NCI-H1436 (cell line): ENCODE data around the gene EEF1G.
"Not testable (repeated sequence)": the region's sequence is repeated elsewhere in the genome, so short reads cannot be mapped to it uniquely, and the experiment has no call there.

ENCODE experiments used
- DNase-seq: peaks from one replicate; lab custom pipeline; 2025; lab: John Stamatoyannopoulos, UW

Gene EEF1G

DNA sequence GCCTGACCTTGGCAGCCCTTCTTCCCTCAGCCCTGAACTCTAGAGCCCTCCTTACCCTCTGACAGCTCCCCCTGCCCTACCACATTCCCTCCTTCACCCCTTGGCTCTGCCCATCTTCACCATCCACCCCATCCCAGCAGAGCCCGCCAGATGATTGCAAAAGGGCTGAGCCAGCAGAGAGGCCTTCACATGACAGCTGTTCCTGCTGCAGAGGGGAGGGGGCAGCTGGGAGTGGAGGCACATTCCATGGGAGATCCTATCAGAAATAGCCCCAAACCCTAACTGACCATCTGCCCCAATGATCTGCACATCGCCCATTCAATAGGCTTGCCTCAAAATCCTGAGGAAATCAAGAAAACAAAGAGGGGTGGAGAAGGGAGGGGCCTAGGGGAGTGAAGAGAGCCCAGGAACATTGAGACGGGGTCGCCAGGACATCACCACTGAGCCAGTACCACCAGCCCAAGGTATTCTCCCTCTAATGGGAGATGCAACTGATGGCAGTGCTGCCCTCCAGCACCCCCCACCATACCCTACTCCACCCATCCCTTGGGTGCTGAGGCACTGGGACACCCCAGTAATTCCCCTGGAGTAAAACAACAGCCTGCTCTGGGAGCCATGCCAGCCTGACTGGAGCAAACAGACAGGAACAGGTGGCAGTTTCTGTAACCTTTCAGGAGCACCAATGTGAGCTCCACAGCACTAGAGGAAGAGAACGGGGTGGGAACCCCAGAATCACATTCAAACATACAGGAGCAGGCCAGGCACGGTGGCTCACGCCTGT, 19.1 kb downstream of the EEF1G start:
- DNase-seq = no peak

DNA sequence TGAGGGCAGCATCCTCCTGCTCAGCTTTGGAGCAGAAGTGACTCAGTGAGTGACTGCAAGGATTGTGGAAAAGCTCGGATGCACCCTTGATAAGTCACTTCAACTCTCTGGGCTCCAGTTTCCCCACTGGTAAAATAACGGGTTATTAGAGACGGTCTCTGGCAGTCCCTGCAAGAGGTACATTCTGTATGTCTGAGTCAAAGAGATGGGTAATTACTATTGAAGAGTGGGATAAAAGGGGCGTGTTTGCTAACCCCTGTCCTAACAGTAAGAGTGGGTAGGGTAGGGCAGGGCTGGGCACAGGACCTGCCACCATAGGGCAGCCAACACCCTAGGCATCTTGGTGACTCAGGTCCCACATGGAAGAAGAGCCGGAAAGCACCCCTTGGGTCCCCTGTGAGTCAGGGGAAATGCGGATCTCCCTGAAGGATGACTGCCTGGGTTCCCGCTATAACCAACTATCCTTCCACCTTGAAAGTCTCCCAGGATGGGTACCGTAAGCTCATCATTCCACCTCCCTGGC, 19.8 kb downstream of the EEF1G start:
- DNase-seq = no peak

- no peak for DNase-seq
These were observed 20.4 kb downstream of the EEF1G start for GRCh38 chr11:62553080-62553838.

DNA sequence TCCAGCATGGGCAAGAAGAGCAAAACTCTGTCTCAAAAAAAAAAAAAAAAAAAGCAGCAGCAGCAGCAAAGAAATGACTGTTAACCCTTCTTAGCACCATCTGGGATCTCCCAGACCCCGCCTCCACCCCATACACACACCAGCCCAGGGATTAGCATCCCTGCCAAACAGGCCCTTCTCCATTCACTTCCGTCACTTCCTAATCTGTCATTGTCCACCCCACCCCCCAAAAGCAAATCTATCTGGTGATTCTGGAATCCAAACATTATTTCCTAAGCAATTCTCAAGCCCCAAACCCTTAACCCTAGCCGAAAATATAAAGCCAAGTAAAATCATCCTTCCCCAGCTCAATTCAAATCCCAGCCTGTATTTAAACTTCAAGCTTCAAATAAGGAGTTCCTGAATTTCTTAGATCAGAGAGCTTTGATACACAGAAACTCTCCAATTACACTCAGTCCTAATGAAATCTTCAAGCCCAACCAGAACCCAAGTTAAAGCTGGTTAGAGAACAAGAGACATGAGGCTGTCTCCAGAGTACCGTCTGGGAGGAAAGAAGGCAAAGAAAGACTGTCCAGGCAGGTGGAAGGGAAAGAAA, 21.1 kb downstream of the EEF1G start:
- no peak for DNase-seq

GRCh38 chr11:62550478-62550877, 23.2 kb downstream of the EEF1G start:
- DNase-seq = not testable (repeated sequence)

DNA sequence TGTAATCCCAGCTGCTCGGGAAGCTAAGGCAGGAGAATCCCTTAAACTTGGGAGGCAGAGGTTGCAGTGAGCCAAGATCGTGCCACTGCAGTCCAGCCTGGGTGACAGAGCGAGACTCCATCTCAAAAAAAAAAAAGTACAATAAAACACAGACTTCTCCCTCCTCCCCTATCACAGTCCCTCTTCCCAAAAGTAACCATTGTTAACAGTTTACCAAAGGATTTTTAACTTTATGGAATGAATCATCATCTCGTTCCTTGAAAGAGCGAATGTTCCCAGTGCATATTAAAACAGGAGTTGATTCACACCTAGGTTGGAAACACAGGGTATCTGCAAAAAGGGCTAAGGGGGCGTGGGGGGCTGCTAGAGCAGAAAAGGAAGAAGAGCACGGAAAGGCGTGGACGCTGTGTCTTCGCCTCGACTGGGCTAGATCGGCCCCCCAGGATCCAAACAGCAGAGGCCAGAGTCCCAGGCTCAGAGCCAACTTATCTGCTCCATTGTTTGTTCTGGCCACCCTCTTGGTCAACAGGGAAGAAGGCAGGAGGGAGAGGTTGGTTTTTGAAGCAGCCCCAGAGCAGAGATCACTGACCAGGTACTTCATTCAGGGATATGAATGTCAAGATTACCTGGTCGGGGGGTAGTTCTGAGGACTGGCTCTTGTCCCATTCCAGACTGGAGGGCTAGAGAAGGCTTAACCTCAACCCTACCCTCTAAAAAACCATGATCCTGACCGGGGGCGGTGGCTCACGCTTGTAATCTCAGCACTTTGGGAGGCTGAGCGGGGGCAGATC, 25.0 kb downstream of the EEF1G start:
- DNase-seq = no peak

GRCh38 chr11:62547691-62548281, 25.9 kb downstream of the EEF1G start:
- DNase-seq = no peak

GRCh38 chr11:62546929-62547625, 26.6 kb downstream of the EEF1G start:
- no peak for DNase-seq

GRCh38 chr11:62546244-62546928, 27.3 kb downstream of the EEF1G start, which contains the start of gene AHNAK:
Gene AHNAK, minus strand, starts transcription at chr11:62546806. Its CDS starts 10,708 bp downstream, at chr11:62536098.
- no peak for DNase-seq

- DNase-seq = no peak
These were observed 28.1 kb downstream of the EEF1G start for GRCh38 chr11:62545437-62546243.

DNA sequence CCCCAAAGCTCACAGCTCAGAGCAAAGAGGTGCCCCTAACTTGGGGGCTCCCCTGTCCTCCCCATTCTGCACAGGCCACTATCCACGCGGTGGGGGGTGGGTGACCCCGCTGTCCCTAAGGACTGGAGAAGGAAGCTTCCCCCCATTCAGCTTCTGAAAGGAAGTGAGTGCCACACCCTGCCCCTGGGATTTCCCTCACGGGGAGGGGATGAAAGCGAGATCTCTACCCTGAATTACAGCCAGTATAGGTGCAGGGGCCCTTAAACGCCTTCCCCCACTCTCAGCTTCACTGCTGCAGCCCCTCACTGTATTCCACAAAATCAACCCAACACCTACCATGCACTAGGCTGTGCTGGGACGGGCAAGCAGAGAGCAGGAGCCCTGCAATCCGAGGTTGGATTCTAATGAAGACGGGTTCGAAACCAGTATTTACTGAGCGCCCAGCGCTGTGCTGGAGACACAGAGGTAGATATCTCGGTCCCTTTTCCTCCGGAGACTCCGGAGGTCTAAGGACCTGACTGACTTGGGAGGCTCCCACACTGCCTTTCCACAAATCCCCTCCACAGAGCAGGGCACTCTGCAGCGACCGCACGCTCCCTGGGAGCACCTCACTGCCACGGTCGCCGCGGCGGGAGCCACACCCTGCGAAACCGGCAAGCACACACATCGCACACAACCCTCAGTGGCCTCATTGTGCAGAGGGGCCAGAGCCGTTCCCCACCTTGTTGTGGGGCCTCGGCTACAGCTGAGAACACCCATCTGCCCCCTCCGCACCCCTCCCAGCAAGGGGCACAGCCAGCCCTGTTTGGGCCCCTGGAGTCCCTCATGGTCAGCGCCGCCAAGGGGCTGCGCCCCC, 28.9 kb downstream of the EEF1G start:
- no peak for DNase-seq

DNA sequence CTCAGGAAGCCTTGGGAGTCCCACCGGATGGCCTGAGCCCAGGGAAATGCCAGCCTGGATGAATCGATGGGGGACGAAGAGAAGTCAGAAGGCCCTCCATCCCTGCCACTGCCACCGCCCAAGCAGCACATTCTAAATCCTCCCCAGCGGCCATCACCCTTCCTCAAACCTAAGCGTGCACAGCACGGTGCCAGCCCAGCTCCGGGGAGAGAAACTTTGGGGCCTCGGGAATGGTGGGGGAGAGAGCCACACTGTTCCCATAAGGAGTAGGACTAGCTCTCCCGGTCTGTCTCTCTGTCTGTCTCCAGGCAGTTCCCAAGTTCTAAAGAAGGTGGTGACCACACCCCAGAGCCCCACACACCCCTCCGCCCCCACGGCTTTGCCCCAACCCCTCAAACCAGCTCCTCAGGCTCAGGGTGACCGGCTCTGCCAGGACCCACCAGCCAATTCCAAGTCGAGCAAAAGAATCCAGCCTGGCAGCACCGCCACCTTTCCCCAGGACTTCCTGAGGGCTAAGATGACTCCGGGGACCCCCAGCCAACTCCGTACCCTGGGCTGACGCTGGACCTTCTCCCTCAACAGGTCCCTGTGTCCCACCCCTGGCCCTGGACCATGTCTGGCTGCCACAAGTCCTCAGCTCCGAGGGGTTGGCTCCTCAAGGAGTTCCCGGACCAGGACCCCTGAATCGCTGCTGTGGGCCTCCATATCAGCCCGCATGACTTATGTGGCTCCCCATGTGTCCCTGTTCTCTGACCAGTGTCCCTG, 29.8 kb downstream of the EEF1G start:
- no peak for DNase-seq

- DNase-seq = peak; percentile 56
These were observed 30.7 kb downstream of the EEF1G start for GRCh38 chr11:62542750-62543567.

- no peak for DNase-seq
These were observed 31.5 kb downstream of the EEF1G start for GRCh38 chr11:62542111-62542745.

GRCh38 chr11:62540804-62541701, 32.6 kb downstream of the EEF1G start:
- DNase-seq = no peak
